A673 (cell line): ENCODE measurements around the gene SUMF1. TPM values are rescaled to one million over a fixed set of nuclear protein-coding genes. Genes with fewer than 3 reads are reported as not detected.

Experiments used
- BruUV-seq: library from RNA; stranded (reverse); fragments of 400-500 nt; replicated peaks from 2 replicates; lab custom pipeline; 2021; lab: Mats Ljungman, UMichigan
- CTCF ChIA-PET: fragments of 300-600 bp; sonication (Branson Sonifier 250); formaldehyde crosslinking; loops from one replicate; lab custom pipeline; 2022; ENCODE audit warnings: antibody characterized with exemption; lab: Charles Lee
- POLR2A ChIA-PET: fragments of 300-600 bp; sonication (Branson Sonifier 250); formaldehyde crosslinking; loops from one replicate; lab custom pipeline; 2022; ENCODE audit warnings: antibody characterized with exemption; ENCODE audit not compliant: low non-redundant PET; lab: Charles Lee
- DNase-seq: peaks from one replicate; pipeline ENCODE4 v3.0.0-alpha.2; 2015; ENCODE audit warnings: low spot score
- H3K27ac ChIP-seq: fragments of 200-600 bp; sonication (generic); 2 replicates; pipeline ENCODE4 v1.5.1; 2016; ENCODE audit warnings: mixed run types, low read depth, mild to moderate bottlenecking, mixed read lengths, antibody characterized with exemption, low read length; ENCODE audit not compliant: poor library complexity, severe bottlenecking
- H3K27me3 ChIP-seq: fragments of 200-600 bp; sonication (generic); replicated peaks from 2 replicates; pipeline ENCODE4 v1.6.1; 2017; ENCODE audit warnings: mixed run types, low read depth, mild to moderate bottlenecking, mixed read lengths, antibody characterized with exemption, low read length; ENCODE audit not compliant: insufficient read depth, poor library complexity
- H3K36me3 ChIP-seq: fragments of 200-600 bp; sonication (generic); 2 replicates; pipeline ENCODE4 v1.6.1; 2016; ENCODE audit warnings: mixed run types, mild to moderate bottlenecking, mixed read lengths, antibody characterized with exemption, low read length; ENCODE audit not compliant: insufficient read depth, poor library complexity, severe bottlenecking
- H3K4me1 ChIP-seq: fragments of 200-600 bp; sonication (generic); 2 replicates; pipeline ENCODE4 v1.6.1; 2017; ENCODE audit warnings: mixed run types, mild to moderate bottlenecking, mixed read lengths, antibody characterized with exemption, low read length; ENCODE audit not compliant: insufficient read depth, poor library complexity, severe bottlenecking
- H3K4me3 ChIP-seq: fragments of 200-600 bp; sonication (generic); 2 replicates; pipeline ENCODE4 v1.5.1; 2016; ENCODE audit warnings: low read depth, mixed run types, mild to moderate bottlenecking, mixed read lengths, low read length; ENCODE audit not compliant: poor library complexity, severe bottlenecking
- H3K9me3 ChIP-seq: fragments of 200-600 bp; sonication (generic); 2 replicates; pipeline ENCODE4 v1.6.1; 2016; ENCODE audit warnings: mixed run types, low read depth, mild to moderate bottlenecking, mixed read lengths, antibody characterized with exemption, low read length; ENCODE audit not compliant: poor library complexity, severe bottlenecking
- EZH2 ChIP-seq: fragments of 200-600 bp; sonication (generic); IDR thresholded peaks from 2 replicates; pipeline ENCODE4 v1.6.1; 2017; ENCODE audit warnings: borderline replicate concordance, low read depth, mild to moderate bottlenecking, mixed read lengths, antibody characterized with exemption, low read length; ENCODE audit not compliant: poor library complexity, severe bottlenecking
- intact Hi-C: fragments of 100-400 bp; cut with micrococcal nuclease; formaldehyde crosslinking; loops from one replicate; pipeline ENCODE4 v1.10.0; 2022; ENCODE audit not compliant: unreplicated experiment
- total RNA-seq: library from RNA; stranded (reverse); gene quantifications from 2 replicates; pipeline ENCODE4 v1.2.3, GENCODE V29; 2021
- TF ChIP-seq, protein P1 (sequence below): fragments of 300-800, 200-600 bp; sonication (generic); conservative IDR thresholded peaks from 2 replicates; pipeline ENCODE4 v1.5.1; 2017; ENCODE audit warnings: low read depth, mild to moderate bottlenecking, antibody characterized with exemption, low read length, moderate library complexity, mixed read lengths

Gene SUMF1
- total RNA-seq, 1 experiment from 2014 or later = 7.8 TPM

DNA sequence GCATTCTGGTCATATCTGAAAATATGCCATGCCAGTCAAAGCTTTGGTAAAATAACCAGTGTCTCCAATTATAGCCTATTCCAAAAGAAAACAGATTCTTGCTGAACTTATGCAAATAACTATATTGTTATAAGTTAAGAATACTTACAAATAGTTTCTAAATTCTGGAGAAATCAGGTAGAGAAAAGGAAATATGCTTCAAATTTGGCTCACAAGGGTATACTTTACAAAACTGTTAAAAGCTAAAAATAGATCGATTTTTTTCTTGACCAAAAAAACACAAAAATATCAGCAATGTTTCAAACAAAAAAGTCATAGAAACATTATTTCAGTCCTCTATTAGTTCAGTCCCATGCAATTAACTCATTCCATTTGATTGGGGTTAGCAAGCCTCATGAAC, 140.2 kb downstream of the SUMF1 start:
- BruUV-seq = no TSS peak
- H3K27me3 ChIP-seq = no peaks in the 10 kb centered on the region
- no peak overlapping the region for H3K4me3 ChIP-seq
- H3K27ac ChIP-seq = no peak overlapping the region
- ChIA-PET CTCF (no interaction called here), POLR2A (no interaction called here)
- H3K9me3 ChIP-seq = peaks cover 14% of the 10 kb centered on the region
- intact Hi-C loops = no loop called here
- no peaks in the 10 kb centered on the region for H3K4me1 ChIP-seq
- H3K36me3 ChIP-seq = no peaks in the 10 kb centered on the region
- TF ChIP-seq, protein P1, sequence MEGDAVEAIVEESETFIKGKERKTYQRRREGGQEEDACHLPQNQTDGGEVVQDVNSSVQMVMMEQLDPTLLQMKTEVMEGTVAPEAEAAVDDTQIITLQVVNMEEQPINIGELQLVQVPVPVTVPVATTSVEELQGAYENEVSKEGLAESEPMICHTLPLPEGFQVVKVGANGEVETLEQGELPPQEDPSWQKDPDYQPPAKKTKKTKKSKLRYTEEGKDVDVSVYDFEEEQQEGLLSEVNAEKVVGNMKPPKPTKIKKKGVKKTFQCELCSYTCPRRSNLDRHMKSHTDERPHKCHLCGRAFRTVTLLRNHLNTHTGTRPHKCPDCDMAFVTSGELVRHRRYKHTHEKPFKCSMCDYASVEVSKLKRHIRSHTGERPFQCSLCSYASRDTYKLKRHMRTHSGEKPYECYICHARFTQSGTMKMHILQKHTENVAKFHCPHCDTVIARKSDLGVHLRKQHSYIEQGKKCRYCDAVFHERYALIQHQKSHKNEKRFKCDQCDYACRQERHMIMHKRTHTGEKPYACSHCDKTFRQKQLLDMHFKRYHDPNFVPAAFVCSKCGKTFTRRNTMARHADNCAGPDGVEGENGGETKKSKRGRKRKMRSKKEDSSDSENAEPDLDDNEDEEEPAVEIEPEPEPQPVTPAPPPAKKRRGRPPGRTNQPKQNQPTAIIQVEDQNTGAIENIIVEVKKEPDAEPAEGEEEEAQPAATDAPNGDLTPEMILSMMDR = no peak
- no peak for TF ChIP-seq EZH2
- DNase-seq = no peak

DNA sequence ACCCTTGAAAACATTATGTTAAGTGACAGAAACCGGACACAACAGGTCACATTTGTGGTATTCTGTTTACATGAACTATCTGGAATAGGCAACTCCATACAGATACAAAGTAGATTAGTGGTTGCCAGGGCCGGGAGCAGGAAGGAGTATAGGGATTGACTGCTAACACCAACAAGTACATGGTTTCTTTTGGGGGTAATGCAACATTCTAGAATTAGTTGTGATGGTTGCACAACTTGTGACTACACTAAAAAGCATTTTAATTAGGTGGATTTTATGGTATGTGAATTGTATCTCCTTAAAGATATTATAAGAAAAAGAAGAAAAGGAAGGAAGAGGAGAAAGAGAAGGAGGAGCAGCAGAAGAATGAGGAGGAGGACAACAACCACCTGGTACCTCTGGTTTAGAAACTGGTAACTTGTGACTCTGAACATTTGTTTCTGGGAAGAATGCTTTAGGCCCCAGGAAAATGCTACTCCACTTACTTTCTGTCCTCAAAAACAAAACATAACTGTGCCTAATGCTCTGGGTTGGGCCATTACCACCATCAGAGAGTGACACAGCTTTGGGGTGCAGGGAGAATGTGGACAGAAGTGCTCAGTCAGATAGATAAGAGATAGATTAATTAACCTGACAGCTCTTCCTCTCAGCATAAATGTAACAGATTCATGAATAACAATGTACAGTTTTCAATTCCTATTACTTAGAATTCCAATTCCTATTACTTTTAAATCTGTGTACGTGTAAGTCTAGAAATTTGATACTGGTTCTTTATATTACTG, 143.6 kb downstream of the SUMF1 start:
- no peaks in the 10 kb centered on the region for H3K27me3 ChIP-seq
- H3K27ac ChIP-seq = no peak overlapping the region
- ChIA-PET CTCF (no interaction called here), POLR2A (interaction anchor here (0.7 kb wide), 1 partner anchor 201 kb away, joined by 5 read pairs; no protein-coding TSS in a partner anchor)
- H3K9me3 ChIP-seq = peaks cover 9% of the 10 kb centered on the region
- intact Hi-C loops = no loop called here
- no peaks in the 10 kb centered on the region for H3K36me3 ChIP-seq
- no peak for DNase-seq
- TF ChIP-seq, protein P1 = no peak
- TF ChIP-seq EZH2 = no peak
- H3K4me3 ChIP-seq = no peak overlapping the region
- BruUV-seq = no TSS peak
- H3K4me1 ChIP-seq = peaks cover 12% of the 10 kb centered on the region

DNA sequence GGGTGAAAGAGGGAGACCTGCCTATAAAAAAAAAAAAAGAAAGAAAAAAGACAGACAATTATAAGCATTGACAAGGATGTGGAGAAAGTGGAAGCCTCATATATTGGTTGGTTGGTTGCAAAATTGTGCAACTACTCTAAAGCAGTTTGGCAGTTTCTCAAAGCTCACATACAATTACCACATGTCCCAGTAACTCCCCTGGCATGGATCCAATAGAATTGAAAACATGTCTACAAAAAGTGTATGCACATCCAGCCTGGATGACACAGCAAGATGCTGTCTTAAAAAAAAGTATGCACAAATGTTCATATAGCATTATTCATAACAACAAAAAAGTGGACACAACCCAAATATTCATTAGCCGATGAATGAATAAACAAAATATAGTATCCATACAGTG, 144.4 kb downstream of the SUMF1 start:
- POLR2A ChIA-PET = interaction anchor here (0.7 kb wide), 1 partner anchor 202 kb away, joined by 5 read pairs; no protein-coding TSS in a partner anchor
- no peak for TF ChIP-seq EZH2
- TF ChIP-seq, protein P1 = no peak
- peaks cover 6% of the 10 kb centered on the region for H3K9me3 ChIP-seq
- peaks cover under 1% of the 10 kb centered on the region for H3K36me3 ChIP-seq
- peak; percentile 50 for DNase-seq
- H3K27me3 ChIP-seq = no peaks in the 10 kb centered on the region
- CTCF ChIA-PET = no interaction called here
- intact Hi-C loops = no loop called here
- peaks cover 12% of the 10 kb centered on the region for H3K4me1 ChIP-seq
- no peak overlapping the region for H3K4me3 ChIP-seq
- no peak overlapping the region for H3K27ac ChIP-seq
- no TSS peak for BruUV-seq
